Measurements from ENCODE around the gene MX2. TPM values are rescaled to one million over a fixed set of nuclear protein-coding genes. Genes with fewer than 3 reads are reported as not detected.
"Not testable (repeated sequence)": the region's sequence is repeated elsewhere in the genome, so short reads cannot be mapped to it uniquely, and the experiment has no call there.

Gene MX2, protein sequence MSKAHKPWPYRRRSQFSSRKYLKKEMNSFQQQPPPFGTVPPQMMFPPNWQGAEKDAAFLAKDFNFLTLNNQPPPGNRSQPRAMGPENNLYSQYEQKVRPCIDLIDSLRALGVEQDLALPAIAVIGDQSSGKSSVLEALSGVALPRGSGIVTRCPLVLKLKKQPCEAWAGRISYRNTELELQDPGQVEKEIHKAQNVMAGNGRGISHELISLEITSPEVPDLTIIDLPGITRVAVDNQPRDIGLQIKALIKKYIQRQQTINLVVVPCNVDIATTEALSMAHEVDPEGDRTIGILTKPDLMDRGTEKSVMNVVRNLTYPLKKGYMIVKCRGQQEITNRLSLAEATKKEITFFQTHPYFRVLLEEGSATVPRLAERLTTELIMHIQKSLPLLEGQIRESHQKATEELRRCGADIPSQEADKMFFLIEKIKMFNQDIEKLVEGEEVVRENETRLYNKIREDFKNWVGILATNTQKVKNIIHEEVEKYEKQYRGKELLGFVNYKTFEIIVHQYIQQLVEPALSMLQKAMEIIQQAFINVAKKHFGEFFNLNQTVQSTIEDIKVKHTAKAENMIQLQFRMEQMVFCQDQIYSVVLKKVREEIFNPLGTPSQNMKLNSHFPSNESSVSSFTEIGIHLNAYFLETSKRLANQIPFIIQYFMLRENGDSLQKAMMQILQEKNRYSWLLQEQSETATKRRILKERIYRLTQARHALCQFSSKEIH
- 0.35 and 0.59 TPM in 2 replicates for total RNA-seq

DNA sequence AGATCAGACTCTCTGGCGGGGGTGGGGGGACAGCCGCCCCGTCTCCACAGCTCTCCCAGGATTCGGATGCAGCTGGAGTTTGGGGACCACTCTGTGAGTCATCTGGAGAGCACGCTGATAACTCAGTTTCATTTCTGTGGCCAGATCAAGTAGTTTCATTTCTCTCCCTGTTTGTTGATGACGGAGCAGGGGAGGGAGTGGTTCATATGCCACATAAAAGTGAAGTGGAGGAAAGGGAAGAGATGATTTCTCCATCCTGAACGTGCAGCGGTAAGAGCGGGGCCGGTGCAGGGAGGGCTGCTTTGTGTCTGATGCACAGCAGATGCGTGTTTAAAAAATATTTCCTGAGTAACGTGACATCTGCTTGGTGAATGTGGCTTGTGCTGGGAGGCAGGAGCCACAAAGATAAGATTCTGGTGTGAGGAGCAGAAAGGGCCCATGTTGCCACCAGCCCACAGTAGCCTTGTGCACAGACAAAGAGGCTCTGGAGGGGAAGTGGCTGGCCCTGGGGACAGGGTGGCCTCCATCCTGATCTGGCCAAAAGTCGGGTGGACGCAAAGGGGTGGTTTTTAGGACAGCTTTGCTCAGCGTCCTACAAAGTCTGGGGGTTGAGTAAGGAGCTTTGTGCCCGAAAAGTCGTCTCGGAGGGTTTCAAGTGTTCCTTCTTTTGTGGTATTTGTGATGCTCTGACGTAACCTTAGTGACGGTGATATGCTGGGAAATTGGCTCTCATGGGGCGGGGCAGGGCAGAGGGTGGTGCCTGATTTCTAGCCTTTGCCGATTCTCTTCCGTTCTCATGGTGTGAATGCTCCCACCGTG is at the start of gene MX2:
Gene MX2 (plus strand): TSS at position 242 of the 819 bp plus-strand sequence. CDS start 14,880 bp downstream, outside the sequence.
- DNase-seq (ENCODE audit: low read depth, low spot score): no peak

DNA sequence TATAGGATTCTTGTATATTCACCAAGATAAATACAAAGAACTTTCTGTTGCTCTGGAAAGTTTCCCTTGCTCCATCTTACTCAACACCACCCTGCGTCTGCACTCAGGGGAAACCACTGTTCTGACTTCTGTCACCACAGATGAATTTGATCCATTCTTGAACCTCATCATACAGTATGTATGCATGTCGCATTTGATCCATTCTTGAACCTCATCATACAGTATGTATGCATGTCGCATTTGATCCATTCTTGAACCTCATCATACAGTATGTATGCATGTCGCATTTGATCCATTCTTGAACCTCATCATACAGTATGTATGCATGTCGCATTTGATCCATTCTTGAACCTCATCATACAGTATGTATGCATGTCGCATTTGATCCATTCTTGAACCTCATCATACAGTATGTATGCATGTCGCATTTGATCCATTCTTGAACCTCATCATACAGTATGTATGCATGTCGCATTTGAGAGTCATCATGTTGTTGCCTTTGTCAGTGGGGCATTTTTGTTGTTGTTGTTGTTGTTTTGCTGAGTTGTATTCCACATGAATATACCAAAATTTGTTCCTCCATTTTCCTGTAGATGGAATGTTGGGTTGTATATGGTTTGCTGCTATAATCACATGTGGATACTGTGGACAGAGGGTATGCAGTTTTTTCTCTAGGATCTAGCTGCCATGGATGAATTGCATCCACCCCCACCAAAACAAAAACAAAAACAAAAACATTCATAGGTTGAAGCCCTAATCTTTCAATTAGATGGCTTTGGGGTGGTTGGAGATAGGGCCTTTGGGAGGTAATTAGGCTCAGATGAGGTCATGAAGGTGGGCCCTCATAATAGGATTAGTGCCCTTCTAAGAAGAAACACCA is 48.3 kb upstream of the MX2 start:
- not testable (repeated sequence) for DNase-seq (ENCODE audit: low read depth, low spot score)

DNA sequence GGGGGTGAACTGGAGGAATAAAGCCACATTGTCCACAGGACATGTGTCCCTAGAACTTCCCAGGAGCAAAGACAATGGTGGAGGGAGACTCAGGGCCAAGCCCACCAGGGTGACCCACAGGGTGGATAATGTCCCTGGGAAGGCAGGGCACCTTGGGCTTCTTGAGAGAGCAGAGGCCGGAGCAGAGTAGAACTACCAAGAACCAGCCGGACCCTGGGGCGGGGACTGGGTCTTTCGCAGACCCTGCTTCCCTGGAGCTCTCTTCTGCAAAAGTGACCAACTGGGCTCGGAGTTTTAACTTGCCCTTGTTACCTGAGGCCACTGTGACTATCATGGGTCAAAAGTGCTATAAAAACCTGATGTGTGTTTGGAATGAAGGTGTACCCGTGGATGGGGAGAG is 46.1 kb upstream of the MX2 start:
- no peak for DNase-seq (ENCODE audit: low read depth, low spot score)

DNA sequence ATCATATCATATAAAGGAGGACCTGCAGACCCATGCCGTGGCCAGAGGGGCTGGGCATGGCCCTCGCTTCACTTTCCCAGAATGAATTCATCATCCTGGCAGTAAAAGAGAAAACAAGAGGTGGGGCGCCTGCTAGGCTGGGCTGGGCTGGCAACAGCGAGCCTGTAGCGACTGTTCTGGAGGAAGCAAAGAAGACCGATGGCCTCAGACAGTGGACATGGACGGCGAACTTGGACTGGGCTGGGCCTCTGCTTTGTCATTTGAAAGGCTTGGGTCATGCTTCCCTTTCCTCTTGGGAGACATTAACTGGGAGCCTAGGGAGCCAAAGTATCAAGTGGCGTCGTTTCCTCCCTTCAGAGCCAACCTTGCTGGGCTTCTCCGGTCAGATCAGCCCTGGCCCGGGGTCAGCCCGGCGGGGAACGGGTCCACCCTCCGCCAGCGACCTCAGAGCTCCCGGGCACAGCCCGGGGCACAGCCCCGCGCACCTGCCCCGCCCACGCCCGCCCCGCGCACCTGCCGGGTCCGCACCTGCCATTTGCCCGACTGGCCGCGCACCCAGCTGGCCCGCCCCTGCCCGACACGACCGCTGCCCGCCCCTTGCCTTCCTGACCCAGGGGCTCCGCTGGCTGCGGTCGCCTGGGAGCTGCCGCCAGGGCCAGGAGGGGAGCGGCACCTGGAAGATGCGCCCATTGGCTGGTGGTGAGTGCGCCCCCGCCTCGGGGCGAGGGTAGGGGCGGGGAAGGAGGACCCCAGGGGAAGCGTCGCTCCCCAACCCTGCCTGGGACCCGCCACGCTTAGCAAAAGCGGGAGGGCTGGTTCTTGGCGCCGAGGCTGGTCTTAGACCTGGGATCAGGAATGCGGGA is 45.4 kb upstream of the MX2 start, which contains the start of gene FAM3B:
Gene FAM3B (plus strand): TSS at position 602 of the 863 bp plus-strand sequence. CDS start 79 bp downstream, at position 681.
- DNase-seq (ENCODE audit: low read depth, low spot score): no peak

DNA sequence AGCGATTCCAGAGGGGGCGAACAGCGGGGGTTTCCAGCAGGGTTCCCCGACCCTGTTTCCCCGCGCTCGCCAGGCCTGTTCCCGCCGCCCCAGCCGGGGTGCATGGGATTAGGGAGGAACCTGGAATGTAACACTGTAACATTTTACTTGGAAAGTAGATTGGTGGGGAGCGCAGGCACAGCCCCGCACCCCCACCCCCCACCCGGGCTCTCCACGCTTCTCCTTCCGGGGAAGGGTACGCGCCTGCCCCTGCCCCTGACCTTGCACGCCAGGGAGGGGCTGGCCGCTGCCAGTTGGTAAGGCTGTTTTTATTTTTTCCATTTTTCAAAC is 44.8 kb upstream of the MX2 start:
- DNase-seq (ENCODE audit: low read depth, low spot score): no peak

DNA sequence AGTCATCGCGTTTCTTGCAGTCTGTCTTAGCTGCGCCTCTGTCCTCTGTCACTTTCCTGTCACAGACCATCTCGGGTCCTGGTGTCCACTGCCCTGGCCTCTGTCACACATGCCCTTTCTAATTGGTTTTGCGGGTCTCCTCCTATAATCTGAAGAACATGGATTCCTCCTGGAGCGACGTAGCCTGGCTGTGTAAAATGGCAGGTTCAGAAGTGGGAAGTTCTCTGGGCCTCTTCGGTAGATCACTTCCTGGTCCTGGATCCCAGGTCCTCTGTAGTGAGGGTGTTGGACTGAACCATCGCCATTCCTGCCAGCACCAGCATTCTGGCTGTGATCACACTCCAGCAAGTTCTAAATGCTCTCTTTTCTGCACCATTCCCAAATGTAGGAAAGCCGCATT is 44.4 kb upstream of the MX2 start:
- DNase-seq (ENCODE audit: low read depth, low spot score): no peak

DNA sequence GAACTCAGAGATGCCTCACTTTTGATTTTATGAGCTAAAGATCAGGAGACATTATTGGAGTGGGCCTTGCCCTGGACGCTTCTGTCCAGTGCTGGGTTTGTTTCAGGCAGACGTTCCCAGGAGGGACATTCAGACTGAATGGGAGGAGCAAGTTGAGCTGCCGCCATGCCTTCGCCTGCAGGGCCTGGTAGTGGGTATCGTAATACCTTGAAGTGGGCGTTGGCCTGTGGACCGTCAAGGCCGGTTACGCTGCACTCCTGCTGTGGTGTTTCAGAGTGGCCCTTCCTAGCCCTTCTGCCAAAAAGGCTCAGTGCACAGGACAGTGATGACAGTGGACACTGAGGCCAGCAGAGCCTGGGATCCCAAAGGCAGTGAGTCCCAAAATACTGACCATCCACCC is 43.6 kb upstream of the MX2 start:
- DNase-seq (ENCODE audit: low read depth, low spot score): no peak

DNA sequence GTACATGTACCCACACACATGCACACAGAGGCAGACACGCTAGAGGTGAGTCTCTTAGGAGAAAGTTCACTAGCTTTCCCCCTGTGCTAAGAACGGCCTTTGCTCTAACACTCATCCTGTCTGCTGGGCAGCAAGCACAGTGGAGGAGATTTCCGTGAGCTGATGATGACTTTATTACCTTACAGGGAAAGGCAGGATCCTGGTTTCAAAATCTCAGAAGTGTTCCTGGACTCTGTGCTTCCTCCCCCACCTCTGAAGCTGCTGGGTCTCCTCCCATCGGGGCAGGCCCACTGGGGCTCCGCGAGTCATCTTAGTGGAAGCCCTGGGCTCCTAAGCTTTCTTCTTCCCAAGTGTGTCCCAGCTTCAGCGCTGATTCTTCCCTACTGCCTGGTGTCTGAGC is 42.6 kb upstream of the MX2 start:
- DNase-seq (ENCODE audit: low read depth, low spot score): no peak

DNA sequence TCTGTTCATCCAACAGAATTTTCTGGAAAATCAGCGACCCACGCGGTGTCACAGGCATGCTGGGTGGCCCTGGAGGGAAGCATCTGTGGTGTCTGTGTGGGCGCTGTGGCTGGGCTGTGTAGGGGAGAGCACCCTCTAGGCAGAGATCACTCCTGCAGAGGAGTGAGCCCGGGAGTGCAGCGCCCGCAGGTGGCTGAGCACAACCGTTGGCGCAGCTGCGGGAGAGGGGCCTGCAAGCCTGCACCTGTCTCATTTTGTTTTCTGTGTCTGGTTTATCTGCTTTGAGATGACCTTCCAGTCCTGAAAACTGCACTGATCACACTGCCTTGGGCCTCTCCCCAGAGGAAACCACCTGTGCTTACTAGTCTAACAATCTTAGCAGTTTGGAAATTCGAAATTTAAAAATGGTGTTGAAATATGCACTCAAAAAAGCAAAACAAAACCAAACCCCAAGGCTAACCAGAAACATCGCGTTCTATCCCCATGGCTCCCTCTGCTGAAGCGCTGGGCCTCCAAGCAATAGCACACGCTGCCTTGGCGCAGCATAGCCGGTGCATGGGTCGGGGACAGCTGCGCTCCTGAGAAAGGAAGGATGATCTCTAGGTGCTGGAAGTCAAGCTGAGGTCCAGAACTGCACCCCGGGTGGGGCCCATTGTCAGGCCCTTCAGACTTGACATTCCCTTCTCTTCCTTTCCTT is 40.5 kb upstream of the MX2 start:
- DNase-seq (ENCODE audit: low read depth, low spot score): no peak

DNA sequence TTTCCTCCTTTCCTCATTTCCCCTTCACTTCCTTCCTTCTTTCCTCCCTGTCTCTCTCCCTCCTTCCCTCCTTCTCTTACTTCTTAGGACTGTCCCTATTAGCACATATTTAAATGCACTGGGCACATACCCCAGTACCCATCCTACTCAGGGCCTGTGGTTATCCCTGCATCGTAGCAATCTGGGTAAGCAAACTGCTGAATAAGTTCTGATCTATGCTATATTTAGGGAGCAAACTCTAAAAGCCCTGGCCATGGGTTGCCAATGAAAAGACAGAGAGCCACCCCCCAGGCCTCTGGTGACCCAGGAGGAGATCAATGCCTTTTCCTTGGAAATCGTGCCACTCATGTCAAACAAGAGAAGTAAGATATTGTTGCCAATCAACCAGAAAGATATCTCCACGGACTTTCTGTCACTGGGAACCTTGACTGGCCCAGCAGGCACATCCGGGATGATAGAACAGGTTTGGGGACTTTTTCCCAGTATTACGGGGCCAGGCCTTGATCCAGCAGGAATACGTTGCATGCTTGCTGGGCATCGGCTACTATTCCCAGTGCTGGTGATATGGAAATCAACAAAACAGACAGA is 39.8 kb upstream of the MX2 start:
- DNase-seq (ENCODE audit: low read depth, low spot score): no peak

DNA sequence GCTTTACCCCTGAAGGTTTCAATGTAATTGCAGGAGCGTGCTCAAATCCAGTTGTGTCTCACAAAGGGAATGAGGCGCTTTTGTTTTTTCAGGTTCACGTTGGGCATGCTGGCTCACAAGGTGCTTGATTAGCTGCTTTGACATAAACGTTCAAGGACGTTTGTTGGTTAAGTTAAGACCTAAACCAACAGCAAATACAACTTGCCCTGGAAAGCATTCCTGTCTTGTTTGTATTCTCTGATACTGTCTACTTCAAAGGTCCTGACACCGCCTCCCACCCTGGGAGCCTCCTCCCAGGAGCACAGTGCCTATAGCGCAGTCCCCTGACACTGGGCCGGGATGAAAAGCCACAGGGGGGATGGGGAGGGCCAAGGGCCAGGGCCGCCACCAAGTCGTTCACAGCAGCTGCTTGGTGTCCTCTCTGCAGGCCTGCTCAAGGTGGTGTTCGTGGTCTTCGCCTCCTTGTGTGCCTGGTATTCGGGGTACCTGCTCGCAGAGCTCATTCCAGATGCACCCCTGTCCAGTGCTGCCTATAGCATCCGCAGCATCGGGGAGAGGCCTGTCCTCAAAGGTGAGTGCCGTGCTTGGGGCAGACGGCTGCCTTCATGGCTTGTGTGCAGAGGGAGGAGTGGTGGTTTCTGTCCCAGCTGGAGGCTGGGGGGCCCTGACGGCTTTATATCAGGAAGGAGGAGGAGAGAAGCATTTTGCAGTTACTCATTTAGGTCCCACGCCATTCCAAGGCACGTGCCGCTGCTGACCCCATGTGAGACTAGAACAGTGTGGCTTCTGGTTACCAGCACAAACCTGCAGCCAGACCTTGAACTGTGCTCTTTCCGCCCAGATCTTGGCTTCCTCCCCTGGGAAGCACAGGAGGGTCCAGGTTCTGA is 39.1 kb upstream of the MX2 start:
- DNase-seq (ENCODE audit: low read depth, low spot score): no peak

DNA sequence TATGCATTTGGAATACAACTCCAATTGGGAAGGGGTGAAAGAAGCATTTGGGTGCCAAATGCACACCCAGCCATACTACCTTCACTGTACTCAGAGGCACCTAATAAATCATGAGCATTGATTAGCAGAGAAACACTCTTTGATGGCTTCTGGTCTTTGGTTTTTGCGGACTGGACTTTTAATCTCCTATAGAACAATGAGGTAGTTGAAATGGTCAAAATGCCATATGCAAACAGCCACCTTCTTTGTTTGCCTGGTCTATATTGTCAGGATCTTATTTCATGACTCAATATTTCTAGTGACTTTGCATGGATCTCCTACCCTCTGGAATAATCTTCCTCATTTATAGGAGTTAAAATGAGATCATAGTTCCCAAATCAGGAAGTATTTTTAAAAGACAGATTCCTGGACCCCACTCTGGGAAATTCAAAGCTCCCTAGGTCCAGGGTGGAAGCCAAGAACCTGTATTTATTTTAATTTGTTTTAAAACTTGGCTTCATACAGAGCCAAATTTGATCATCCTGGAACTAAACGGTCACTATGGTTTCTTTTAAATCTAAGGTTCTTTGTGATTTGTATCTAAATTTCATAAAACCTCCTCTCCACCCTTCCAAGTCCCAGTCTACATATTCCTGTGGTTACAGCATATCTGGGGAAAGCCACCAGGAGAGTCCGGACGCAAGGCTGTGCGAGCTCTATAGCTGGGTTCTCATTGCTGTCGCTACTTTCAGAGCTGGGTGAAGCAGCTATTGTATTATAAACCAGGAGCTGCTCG is 36.5 kb upstream of the MX2 start:
- DNase-seq (ENCODE audit: low read depth, low spot score): no peak

DNA sequence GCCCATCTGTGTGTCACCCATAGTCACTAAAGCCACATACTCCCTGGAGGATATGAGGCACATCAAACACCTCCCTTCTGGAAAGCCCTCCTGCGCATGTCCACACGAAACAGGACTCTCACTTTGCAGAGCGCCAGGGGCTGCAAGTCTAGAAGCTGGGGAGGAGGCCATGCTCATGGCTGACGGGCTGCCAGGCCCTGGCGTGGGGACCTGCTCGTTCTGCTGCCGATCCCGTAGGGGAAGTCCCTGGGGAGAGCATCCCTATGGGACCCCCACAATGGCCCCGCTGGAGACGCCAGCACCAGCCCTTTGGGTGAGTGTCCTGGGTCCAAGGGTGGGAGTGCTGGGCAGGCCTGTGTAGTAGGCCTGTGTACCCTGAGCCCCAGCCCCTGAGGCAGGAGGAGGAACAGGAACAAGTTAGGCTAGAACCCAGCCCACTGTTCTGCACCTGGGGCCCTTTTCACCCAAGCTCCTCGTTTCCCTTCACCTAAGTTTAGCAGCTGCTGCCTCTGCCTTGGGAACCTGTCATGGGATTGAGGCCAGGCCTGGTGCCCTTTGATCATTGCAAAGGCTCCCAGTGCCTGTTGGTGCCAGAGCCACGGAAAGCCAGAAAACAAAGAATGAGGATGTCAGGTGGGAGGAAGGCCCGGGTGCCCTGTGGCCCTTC is 35.3 kb upstream of the MX2 start:
- no peak for DNase-seq (ENCODE audit: low read depth, low spot score)

DNA sequence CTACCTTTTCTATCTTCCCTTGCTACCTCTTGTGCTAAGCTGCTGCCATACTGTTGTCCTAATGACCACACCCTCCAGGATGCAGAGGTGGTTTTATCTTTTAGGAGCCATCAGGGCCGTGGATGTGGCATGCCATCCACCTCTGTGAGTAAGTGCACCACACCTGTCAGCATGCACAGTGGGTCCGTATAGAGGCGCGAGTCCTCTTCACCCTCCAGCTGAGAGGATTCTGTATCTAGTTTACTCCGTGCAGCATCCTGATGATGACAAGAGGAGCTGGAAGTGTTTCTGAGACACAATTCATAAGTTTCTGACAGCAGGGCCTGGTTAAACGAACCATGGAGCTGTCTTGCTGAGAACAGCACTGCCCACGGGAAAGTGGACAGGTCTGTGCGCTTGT is 34.1 kb upstream of the MX2 start:
- no peak for DNase-seq (ENCODE audit: low read depth, low spot score)

DNA sequence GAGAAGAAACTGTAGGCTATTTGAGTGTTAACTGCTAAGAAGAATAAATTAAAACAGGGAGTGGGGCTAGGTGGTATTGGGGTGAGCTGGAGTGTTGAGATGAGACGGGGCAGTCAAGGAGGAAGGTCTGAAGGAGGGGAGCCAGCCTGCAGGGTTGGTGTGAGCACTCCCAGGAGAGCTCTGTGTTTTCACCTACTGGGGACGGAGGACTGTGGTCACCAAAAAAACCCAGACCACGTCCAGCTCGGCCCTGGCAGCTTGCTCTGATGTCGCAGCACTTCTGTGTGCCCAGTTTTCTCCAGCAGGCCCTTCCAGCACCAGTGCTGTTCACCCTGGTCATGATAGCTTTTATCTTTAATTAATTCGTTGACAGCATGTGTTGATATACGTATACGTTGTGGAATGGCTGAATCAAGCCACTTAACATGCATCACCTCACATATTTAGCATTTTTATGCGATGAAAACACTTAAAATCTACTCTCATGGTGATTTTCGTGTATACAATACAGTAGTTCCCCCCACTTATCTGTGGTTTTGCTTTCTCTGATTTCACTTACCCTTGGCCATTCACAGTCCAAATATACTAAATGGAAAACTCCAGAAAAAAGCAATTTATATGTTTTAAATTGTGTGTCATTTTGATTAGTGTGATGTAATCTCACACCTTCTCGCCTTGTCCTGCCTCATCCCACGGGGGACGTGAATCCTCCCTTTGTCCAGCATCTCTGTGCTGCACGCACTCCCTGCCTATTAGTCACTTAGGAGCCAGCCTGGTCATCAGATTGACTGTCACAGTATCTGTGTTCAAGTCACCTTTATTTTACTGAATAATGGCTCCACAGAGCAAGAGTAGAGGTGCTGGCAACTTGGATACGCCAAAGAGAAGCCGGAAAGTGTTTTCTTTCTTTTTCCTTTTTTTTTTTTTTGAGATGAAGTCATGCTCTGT is 32.9 kb upstream of the MX2 start:
- DNase-seq (ENCODE audit: low read depth, low spot score): no peak

DNA sequence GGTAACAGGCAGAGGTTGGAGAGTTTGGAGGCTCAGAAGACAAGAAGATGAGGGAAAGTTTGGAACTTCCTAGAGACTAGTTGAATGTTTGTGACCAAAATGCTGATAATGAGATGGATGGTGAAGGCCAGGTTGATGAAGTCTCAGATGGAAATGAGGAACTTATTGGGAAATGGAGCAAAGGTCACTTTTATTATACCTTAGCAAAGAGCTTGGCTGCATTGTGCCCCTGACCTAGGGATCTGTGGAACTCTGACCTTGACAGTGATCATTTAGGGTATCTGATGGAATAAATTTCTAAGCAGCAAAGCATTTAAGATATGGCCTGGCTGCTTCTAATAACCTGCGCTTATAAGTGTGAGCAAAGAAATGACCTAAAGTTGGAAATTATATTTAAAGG is 28.1 kb upstream of the MX2 start:
- no peak for DNase-seq (ENCODE audit: low read depth, low spot score)
